Osteocyte (in vitro differentiated cells): Measurements from ENCODE around the gene AHNAK. TPM values are rescaled to one million over a fixed set of nuclear protein-coding genes. Genes with fewer than 3 reads are reported as not detected.

Experiments
- DNase-seq: peaks from one replicate; pipeline ENCODE4 v3.0.0; 2021; ENCODE audit warnings: mixed read lengths; ENCODE audit not compliant: unreplicated experiment; ENCODE audit errors: extremely low spot score
- H3K27ac Mint-ChIP-seq: one replicate; pipeline ENCODE4 v1.8.0; 2021; ENCODE audit warnings: mild to moderate bottlenecking, mixed read lengths; ENCODE audit not compliant: unreplicated experiment
- H3K27me3 Mint-ChIP-seq: one replicate; pipeline ENCODE4 v1.8.0; 2021; ENCODE audit warnings: mixed read lengths; ENCODE audit not compliant: unreplicated experiment
- H3K36me3 Mint-ChIP-seq: one replicate; pipeline ENCODE4 v1.8.0; 2021; ENCODE audit warnings: mixed read lengths; ENCODE audit not compliant: unreplicated experiment
- H3K4me1 Mint-ChIP-seq: one replicate; pipeline ENCODE4 v1.8.0; 2021; ENCODE audit warnings: mixed read lengths; ENCODE audit not compliant: unreplicated experiment
- H3K4me3 Mint-ChIP-seq: one replicate; pipeline ENCODE4 v1.8.0; 2021; ENCODE audit warnings: mild to moderate bottlenecking, moderate library complexity, mixed read lengths; ENCODE audit not compliant: unreplicated experiment
- H3K9me3 Mint-ChIP-seq: one replicate; pipeline ENCODE4 v1.8.0; 2021; ENCODE audit warnings: mixed read lengths; ENCODE audit not compliant: unreplicated experiment
- total RNA-seq: library from RNA; stranded (reverse); gene quantifications from 2 replicates; pipeline ENCODE4 v1.2.1, GENCODE V29; 2021
- TF ChIP-seq, protein P1 (sequence below): fragments of 200-600 bp; sonication (generic); IDR thresholded peaks from 2 replicates; pipeline ENCODE4 v1.5.0; 2021; ENCODE audit warnings: antibody characterized with exemption, mild to moderate bottlenecking, moderate library complexity

AHNAK gene
- total RNA-seq, 1 donor from 2014 or later, result 462 TPM

DNA sequence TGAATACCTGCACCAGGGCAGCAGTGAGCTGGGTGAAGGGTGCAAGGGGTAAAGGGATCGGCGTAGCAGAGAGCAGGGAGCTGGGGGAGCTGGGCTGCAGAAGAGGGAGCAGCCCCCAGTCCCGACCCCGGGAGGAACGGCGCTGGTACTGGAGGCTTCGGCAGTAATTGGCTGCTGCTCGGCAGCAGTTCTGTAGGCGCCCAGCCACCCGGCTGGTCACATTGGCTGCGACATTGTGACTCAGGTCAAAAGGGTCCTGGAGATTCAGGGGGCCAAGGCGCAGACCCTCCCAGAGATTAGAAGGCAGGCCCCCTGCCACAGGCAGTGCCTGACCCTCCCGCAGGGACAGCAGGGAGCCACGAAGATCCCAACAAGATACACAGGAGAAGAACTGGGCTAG lies 29.2 kb upstream of the AHNAK start:
- Mint-ChIP-seq H3K4me3 (peak overlapping the region; percentile 95), H3K9me3 (no peaks in the 10 kb centered on the region), H3K36me3 (peaks cover 31% of the 10 kb centered on the region), H3K27ac (peak overlapping the region; percentile 99), H3K27me3 (no peaks in the 10 kb centered on the region), H3K4me1 (peaks cover 40% of the 10 kb centered on the region)
- TF ChIP-seq, protein P1, sequence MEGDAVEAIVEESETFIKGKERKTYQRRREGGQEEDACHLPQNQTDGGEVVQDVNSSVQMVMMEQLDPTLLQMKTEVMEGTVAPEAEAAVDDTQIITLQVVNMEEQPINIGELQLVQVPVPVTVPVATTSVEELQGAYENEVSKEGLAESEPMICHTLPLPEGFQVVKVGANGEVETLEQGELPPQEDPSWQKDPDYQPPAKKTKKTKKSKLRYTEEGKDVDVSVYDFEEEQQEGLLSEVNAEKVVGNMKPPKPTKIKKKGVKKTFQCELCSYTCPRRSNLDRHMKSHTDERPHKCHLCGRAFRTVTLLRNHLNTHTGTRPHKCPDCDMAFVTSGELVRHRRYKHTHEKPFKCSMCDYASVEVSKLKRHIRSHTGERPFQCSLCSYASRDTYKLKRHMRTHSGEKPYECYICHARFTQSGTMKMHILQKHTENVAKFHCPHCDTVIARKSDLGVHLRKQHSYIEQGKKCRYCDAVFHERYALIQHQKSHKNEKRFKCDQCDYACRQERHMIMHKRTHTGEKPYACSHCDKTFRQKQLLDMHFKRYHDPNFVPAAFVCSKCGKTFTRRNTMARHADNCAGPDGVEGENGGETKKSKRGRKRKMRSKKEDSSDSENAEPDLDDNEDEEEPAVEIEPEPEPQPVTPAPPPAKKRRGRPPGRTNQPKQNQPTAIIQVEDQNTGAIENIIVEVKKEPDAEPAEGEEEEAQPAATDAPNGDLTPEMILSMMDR, result no peak
- DNase-seq, result no peak

DNA sequence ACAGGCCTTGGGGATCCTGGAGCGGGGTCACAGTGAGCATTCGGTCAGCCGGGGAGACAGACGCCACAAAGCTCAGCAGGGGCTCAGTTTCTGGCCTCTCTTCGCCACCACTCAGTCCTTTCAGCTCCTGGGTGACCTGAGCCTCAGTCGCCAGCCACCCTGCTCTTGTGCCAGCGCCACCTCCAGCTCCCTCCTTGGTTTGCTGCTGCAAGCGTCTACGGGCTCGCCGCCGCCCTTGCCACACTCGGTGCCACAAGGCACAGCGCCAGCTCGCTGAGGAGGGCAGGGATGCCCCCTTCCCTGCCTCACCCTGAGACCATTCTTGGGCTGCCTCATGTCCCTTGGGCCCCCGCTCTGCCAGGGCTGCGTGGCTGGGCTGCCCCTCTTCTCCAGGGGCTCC lies 28.6 kb upstream of the AHNAK start:
- Mint-ChIP-seq H3K9me3 (no peaks in the 10 kb centered on the region), H3K4me3 (peak overlapping the region; percentile 95), H3K27ac (peak overlapping the region; percentile 99), H3K27me3 (no peaks in the 10 kb centered on the region), H3K4me1 (peaks cover 43% of the 10 kb centered on the region), H3K36me3 (peaks cover 32% of the 10 kb centered on the region)
- DNase-seq, result no peak
- TF ChIP-seq, protein P1, result no peak

DNA sequence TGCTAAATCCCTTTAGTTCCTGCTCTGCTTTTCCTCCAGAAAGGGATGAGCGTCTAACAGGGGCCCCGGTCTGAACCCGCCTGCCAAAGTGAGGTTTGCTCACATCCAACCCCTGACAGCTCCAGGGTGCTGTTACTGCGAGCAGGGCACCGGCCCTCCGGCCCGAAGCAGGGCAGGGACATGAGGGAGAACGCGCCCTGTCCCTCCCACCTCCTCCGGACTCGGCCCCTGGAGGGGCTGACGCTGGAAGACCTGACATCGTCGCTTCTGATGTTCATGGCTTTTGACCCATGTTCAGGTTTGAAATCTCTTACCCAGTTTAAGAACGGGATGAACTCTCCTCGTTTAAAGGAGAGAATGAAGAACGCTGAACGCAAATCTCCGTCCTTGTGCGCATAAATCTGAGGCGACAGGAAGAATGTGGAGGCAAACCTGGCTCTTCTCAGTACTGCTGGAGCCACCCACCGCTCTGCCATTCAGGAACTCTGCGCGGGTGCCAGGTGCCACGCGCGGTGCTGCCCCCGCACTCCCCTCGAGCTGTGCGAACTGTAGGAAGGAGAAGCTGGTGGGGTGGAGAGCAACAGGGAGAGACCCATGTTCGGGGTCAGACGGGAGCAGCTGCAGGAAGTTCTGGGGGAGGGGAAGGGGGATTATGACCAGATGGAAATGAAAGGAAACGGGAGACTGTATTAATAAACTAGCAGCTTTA lies 27.9 kb upstream of the AHNAK start:
- Mint-ChIP-seq H3K27ac (peak overlapping the region; percentile 99), H3K4me1 (peaks cover 48% of the 10 kb centered on the region), H3K4me3 (peak overlapping the region; percentile 95), H3K9me3 (no peaks in the 10 kb centered on the region), H3K27me3 (no peaks in the 10 kb centered on the region), H3K36me3 (peaks cover 32% of the 10 kb centered on the region)
- no peak for DNase-seq
- TF ChIP-seq, protein P1, result no peak

DNA sequence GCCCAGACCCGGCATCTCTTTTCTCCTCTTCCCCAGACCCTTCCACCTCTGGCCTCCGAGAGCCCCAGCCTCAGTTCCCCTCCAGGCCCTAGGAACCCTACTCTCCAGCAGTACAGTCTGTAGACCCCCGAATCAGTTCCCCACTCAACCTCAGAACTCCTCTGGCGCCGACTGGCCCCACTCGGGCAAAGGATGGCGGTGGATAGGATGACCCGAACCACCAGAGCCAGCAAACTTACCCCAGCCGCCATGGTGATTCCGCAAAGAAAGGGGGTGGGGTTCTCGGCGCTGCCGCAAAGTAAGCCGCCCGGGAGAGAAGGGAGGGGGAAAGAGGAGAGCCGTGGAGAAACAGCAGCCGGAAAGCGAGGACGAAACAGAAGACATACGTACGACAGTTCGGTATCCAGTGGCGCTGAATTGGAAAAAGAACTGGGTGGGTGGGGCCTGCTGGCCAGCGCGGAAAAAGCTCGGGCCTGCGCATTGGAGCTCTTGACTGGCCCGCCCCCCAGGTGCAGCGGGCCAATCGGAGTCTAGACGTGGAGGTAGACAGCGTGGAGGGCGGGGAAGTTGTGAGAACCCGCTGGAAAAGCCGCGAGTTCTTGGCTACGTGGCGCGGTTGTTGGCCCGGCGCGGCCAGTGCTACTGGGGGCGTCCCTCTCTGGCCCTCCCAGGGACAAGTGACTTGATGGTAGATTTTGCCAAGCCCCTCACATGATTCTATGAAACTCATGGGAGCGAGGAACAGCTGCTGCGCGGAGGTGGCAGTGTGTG lies 27.2 kb upstream of the AHNAK start, which contains the start of gene EEF1G:
TSS of gene EEF1G (minus strand) at position 300 of the 771 bp plus-strand sequence. CDS start at position 251, 49 bp downstream.
- H3K4me3 Mint-ChIP-seq, result peak within 1 kb of the TSS; percentile 95
- peaks cover 48% of the 10 kb centered on the region for H3K4me1 Mint-ChIP-seq
- H3K27ac Mint-ChIP-seq, result peak within 1 kb of the TSS; percentile 99
- no peaks in the 10 kb centered on the region for H3K9me3 Mint-ChIP-seq
- peak; percentile 100 for DNase-seq
- H3K27me3 Mint-ChIP-seq, result no peaks in the 10 kb centered on the region
- TF ChIP-seq, protein P1, result no peak
- peaks cover 33% of the 10 kb centered on the region for H3K36me3 Mint-ChIP-seq

DNA sequence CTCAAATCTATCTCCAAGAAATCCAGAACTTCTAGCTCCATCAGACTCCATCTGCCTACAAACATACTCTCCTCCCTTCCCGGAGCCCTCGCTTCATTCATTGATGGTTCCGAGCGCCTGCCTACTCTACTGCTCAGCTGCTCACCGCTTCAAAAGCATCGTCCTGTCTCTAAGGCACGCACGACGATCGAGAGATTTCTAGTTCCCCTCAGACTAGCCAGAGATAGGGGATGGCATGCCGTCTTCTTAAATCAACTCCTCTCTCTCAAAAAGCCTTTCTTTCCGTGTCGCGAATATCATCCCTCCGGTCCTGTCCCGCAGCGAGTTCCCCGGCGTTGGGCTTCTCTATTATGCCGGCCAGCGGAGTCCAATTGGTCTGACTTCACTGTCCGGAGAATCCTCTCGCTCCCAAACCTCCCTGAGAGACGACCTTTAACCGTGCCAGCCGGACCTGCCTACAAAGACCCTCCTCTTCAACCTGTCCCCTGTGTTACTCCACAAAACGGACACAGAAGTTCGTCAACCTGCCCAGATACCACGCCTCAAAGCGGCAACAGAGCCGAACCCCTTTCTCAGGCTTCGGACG lies 26.5 kb upstream of the AHNAK start:
- H3K4me3 Mint-ChIP-seq, result peak overlapping the region; percentile 95
- H3K4me1 Mint-ChIP-seq, result peaks cover 48% of the 10 kb centered on the region
- H3K27me3 Mint-ChIP-seq, result no peaks in the 10 kb centered on the region
- peaks cover 33% of the 10 kb centered on the region for H3K36me3 Mint-ChIP-seq
- TF ChIP-seq, protein P1, result no peak
- H3K27ac Mint-ChIP-seq, result peak overlapping the region; percentile 99
- DNase-seq, result no peak
- no peaks in the 10 kb centered on the region for H3K9me3 Mint-ChIP-seq
